GM19025 (cell line): ENCODE data around the gene DTX3.
A peak's percentile ranks its signal among the peaks of the same experiment; 100 is the strongest.
"Not testable (repeated sequence)": the region's sequence is repeated elsewhere in the genome, so short reads cannot be mapped to it uniquely, and the experiment has no call there.

Experiments used
- ATAC-seq: cut with Tn5 transposase; IDR thresholded peaks from one replicate; pipeline ENCODE4 v1.9.1; 2021; ENCODE audit warnings: mild to moderate bottlenecking, low read depth, moderate library complexity; ENCODE audit not compliant: unreplicated experiment

Gene DTX3

DNA sequence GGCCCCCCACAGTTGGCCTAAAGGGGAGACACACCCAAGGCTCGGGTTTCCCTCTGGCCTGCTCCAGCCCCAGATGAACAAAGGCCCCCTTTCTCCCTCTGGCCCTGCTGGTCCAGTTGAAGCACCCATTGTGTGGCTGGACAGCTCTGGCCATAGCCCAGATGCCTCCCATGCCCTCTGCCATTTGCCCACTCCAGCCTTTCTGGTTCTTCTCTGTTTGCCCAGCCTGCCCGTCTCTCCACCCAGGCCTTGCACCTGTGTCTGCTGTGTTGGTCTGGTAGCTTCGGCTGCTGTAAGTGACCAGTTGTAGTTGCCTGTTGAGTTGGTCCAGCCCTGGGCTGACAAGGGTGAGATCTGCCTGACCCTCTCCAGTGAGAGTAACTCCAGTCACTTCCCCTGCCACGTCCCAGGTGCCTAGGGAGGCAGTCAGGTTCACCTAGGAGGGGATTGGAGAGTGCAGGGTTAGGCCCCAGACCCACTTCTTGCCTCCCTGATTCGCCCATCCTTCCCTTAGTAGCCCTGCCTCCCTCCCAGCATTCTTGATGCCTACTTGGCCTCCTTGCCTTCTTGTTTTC, 25.4 kb downstream of the DTX3 start:
- no peak for ATAC-seq

GRCh38 chr12:57630891-57631433, 26.3 kb downstream of the DTX3 start:
- ATAC-seq, result no peak

DNA sequence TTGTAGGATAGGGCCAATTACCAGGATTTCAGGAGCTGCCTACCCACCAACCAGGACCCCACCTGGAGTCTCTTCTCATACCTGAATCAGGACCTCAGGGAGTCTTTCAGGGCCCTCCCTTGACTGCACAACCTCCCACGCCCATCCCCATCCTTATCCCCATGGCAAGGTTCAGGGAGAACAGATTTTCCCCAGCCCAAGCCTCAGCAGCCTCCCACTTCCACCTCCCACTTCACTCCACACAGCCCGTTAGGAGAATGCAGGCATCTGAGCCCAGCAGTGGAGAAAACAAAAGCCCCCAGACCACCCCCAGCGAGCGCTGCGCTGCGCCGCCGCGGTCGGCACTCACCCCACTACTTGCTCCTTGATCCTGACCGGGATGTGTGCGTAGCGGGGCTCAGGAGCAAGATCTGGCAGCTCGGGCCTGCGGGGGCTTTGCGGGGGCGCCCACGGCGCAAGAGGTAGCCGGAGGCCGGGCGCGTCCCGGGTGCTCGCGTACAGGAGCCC, 27.0 kb downstream of the DTX3 start:
- ATAC-seq, result no peak

DNA sequence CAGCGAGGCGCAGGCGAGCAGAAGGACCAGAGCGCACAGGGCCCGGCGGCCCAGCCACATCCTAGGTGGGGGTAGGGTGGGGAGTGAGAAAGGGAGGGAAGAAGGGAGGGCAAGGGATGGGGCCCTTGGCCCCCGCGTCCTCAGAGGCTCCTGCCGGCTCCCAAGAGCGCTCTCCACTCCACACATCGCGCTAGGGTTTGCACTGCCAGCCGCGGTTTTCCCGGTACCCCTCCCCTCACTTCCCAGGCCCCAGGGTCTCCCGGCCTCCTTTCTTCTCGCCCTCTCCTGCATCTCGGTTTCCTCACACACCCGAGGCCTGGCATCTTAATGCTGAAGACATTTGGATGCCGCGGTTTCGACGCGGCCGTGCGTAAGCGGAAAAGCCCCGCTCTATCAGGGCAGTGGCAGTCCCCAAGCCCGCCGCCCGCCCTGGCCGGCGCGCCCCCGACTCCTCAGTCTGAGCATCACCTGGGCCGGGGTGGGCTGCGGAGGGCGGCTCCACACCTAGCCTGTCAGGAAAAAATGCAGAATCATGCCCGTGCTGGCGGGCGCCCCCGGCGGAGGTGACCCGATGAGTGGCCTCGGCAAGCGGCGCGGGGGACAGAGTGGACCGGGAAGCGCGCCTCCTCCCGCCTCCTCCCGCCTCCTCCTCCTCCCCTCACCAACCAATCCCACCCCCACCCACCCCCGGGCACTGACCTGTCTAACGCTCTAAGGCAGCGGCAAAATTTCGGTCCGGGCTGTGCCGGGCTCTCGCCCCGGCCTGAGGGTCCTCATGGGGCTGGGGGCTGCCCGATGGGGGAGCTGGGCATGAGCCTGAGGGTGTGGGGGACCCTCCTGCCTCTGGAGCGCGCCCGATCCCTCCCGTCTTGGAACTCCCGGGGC, 27.7 kb downstream of the DTX3 start:
- peak; percentile 15 for ATAC-seq

DNA sequence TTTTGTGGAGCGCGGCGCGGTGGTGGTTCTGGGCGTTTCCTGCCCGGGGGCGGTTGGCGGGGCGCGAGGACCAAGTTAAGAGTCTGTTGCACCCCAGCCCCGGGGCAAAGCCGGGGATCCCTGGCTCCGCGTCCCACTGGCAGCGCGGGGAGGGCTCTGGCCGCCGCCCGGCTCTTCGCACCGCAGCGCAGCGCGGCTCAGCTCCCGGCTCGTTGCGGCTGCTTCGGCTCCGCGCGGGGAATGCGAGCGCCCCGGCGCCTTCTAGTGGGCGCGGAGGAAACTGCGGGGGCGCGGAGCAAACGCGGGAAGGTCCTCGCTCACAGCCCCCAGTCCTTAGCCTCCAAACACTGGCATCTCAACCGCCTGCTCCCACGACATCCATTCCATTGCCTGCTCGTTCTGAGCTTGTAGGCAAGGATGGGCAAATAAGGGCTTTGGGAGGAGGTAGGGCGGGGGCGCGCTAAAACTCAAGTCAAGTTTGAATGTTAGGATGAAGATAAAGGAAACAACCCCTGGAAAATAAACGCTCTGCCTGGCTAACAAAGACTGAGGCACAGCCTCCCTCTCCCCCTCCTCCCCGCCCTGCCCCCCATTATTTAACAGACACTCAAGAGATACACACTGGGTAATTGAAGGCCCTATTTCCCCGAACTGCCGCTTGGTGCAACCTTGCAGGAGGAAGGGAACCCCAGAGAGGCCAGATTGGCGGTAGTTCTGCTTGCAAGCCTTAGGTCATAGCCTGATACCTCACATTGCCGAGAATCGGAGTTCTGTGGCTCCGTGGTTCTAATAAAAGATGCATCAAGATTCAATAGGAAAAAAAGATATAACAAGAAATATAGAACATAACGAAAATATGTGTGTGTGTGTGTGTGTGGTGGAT, 28.6 kb downstream of the DTX3 start, which contains the start of gene B4GALNT1:
Gene B4GALNT1 (minus strand): TSS at position 244 of the 883 bp plus-strand sequence. CDS start 1,069 bp downstream, outside the sequence.
- peak; percentile 68 for ATAC-seq

DNA sequence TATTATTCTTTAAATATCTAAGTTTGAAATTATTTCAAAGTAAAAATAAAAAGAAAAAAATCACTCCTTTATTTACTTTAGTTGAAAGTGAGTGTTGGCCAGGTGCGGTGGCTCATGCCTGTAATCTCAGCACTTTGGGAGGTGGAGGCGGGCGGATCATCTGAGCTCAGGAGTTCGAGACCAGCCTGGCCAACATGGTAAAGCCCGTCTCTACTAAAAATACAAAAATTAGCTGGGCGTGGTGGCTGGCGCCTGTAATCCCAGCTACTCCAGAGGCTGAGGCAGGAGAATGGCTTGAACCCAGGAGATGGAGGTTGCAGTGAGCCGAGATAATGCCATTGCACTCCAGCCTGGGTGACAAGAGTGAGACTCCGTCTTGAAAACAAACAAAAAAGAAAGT, 32.1 kb downstream of the DTX3 start:
- not testable (repeated sequence) for ATAC-seq

GRCh38 chr12:57637364-57637763, 32.7 kb downstream of the DTX3 start:
- ATAC-seq, result no peak

GRCh38 chr12:57638096-57638495, 33.5 kb downstream of the DTX3 start:
- no peak for ATAC-seq

GRCh38 chr12:57640175-57641042, 35.8 kb downstream of the DTX3 start:
- no peak for ATAC-seq

DNA sequence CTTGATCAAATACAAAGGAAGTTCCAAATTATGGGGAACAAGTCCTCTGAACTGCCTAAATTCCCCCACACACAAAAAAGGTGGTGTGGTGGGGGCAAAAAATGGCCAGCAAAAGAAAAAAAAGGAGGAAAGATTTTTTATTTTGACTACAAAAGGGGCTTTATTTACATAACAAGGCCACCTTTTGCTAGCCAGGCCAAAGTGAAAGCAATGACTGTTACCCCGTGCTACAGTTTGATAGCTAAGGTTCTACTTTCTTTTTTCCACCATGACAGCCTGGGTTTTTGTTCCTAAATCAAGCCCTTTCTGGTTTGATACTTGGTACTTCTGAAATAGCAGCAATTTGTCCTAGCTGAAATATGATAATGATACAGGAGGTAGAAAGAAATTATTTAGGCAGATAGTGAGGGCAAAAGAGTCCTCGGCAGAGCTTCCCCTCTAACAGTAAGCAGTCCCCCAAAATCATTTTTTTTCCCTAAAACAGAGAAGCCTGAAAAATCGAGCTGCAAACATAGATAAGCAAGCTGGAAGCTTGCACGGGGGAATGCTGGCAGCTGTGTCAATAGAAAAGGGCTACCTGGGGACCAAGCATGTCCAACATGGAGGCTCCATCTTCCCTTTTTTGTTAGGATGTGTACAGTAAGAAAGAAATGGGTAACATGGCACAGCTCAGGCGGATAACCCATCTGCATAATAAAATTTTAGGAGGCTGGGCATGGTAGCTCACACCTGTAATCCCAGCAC, 37.2 kb downstream of the DTX3 start:
- ATAC-seq, result no peak

GRCh38 chr12:57645990-57646658, 41.5 kb downstream of the DTX3 start:
- not testable (repeated sequence) for ATAC-seq

DNA sequence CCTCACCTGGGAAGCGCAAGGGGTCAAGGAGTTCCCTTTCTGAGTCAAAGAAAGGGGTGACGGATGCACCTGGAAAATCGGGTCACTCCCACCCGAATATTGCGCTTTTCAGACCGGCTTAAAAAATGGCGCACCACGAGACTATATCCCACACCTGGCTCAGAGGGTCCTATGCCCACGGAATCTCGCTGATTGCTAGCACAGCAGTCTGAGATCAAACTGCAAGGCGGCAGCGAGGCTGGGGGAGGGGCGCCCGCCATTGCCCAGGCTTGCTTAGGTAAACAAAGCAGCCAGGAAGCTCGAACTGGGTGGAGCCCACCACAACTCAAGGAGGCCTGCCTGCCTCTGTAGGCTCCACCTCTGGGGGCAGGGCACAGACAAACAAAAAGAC, 42.0 kb downstream of the DTX3 start:
- not testable (repeated sequence) for ATAC-seq

- ATAC-seq, result no peak
Observed at GRCh38 chr12:57654042-57654441, 49.4 kb downstream of the DTX3 start.

DNA sequence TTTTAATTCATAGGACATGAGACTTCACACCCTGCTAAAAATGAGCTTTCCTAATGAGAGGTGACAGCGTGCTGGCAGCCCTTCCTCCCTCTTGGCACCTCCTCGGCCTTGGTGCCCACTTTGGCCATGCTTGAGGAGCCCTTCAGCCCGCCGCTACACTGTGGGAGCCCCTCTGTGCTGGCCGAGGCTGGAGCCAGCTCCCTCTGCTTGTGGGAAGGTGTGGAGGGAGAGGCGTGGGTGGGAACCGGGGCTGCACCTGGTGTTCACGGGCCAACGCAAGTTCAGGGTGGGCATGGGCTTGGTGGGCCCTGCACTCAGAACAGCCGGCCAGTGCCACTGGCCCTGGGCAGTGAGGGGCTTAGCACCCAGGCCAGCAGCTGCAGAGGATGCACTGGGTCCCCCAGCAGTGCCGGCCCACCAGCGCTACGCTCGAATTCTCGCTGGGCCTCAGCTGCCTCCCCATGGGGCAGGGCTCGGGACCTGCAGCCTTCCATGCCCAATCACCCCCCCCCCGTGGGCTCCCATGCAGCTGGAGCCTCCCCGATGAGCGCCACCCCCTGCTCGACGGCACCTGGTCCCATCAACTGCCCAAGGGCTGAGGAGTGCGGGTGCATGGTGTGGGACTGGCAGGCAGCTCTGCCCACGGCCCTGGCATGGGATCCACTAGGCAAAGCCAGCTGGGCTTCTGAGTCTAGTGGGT, 51.1 kb downstream of the DTX3 start:
- no peak for ATAC-seq

DNA sequence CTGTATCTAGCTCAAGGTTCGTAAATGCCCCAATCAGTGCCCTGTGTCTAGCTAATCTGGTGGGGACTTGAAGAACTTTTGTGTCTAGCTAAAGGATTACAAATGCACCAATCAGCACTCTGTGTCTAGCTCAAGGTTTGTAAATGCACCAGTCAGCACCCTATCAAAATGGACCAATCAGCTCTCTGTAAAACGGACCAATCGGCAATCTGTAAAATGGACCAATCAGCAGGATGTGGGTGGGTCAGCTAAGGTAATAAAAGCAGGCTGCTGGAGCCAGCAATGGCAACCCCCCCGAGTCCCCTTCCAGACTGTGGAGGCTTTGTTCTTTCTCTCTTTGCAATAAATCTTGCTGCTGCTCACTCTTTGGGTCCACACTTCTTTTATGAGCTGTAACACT, 51.8 kb downstream of the DTX3 start:
- not testable (repeated sequence) for ATAC-seq

DNA sequence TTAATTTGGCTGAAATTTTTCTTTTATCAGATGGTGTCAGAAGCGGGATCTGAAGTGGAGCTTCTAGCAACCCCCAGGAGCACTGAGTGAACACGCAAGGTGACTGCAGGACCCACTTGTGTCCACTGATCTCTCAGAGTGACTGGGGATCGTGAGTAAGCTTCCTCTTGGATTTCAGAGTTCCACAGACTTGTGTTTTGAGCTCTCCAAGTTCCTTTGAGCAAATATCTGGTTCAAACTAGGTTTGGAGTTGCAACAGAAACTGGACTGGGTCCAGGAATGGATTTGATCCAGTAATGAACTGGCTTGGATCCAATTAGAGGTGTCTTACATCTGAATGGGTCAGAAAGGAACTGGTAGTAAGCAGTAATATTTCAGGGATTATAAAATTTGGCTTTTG, 53.1 kb downstream of the DTX3 start:
- no peak for ATAC-seq

- no peak for ATAC-seq
Observed at GRCh38 chr12:57658890-57659289, 54.3 kb downstream of the DTX3 start.
